Mesendoderm (in vitro differentiated cells): ENCODE measurements around the gene GLDC. TPM values are rescaled to one million over a fixed set of nuclear protein-coding genes. Genes with fewer than 3 reads are reported as not detected.

ENCODE experiments used
- DNase-seq: peaks from one replicate; pipeline ENCODE4 v3.0.0; 2013
- H2AK5ac ChIP-seq: 2 replicates; pipeline ENCODE4 v1.6.1; 2013; ENCODE audit warnings: low read length, inconsistent platforms
- H2BK120ac ChIP-seq: 2 replicates; pipeline ENCODE4 v1.6.1; 2013; ENCODE audit warnings: low read depth, mild to moderate bottlenecking, low read length, moderate library complexity, mixed read lengths
- H2BK15ac ChIP-seq: replicated peaks from 2 replicates; pipeline ENCODE4 v1.6.1; 2013; ENCODE audit warnings: low read depth, mild to moderate bottlenecking, moderate library complexity
- H2BK5ac ChIP-seq: 2 replicates; pipeline ENCODE4 v1.6.1; 2013; ENCODE audit warnings: low read length, inconsistent platforms
- H3K18ac ChIP-seq: 2 replicates; pipeline ENCODE4 v1.6.1; 2013; ENCODE audit warnings: mild to moderate bottlenecking, low read length, mixed read lengths
- H3K23ac ChIP-seq: one replicate; pipeline ENCODE4 v1.6.1; 2013; ENCODE audit warnings: low read length
- H3K27ac ChIP-seq: 2 replicates; pipeline ENCODE4 v1.5.1; 2013; ENCODE audit warnings: low read depth, mild to moderate bottlenecking, inconsistent platforms, low read length, moderate library complexity
- H3K27me3 ChIP-seq: 2 replicates; pipeline ENCODE4 v1.6.1; 2013; ENCODE audit warnings: low read length, control low read depth, mild to moderate bottlenecking, inconsistent platforms; ENCODE audit not compliant: insufficient read depth, poor library complexity
- H3K36me3 ChIP-seq: 2 replicates; pipeline ENCODE4 v1.6.1; 2013; ENCODE audit warnings: low read length, inconsistent platforms; ENCODE audit not compliant: control insufficient read depth, insufficient read depth
- H3K4ac ChIP-seq: one replicate; pipeline ENCODE4 v1.6.1; 2013; ENCODE audit warnings: low read depth, mild to moderate bottlenecking, low read length, moderate library complexity
- H3K4me1 ChIP-seq: 2 replicates; pipeline ENCODE4 v1.6.1; 2013; ENCODE audit warnings: low read depth, low read length, inconsistent platforms; ENCODE audit not compliant: control insufficient read depth
- H3K4me2 ChIP-seq: 2 replicates; pipeline ENCODE4 v1.6.1; 2013; ENCODE audit warnings: low read length
- H3K4me3 ChIP-seq: 2 replicates; pipeline ENCODE4 v1.5.1; 2013; ENCODE audit warnings: mild to moderate bottlenecking, low read length
- H3K56ac ChIP-seq: one replicate; pipeline ENCODE4 v1.6.1; 2013; ENCODE audit warnings: low read length
- H3K79me1 ChIP-seq: 2 replicates; pipeline ENCODE4 v1.6.1; 2013; ENCODE audit warnings: low read length, inconsistent platforms
- H3K79me2 ChIP-seq: 2 replicates; pipeline ENCODE4 v1.6.1; 2013; ENCODE audit warnings: mild to moderate bottlenecking, low read length; ENCODE audit not compliant: control insufficient read depth, insufficient read depth
- H3K9ac ChIP-seq: 2 replicates; pipeline ENCODE4 v1.6.1; 2013; ENCODE audit warnings: low read length, inconsistent platforms
- H4K5ac ChIP-seq: one replicate; pipeline ENCODE4 v1.6.1; 2013; ENCODE audit warnings: low read length
- H4K8ac ChIP-seq: one replicate; pipeline ENCODE4 v1.6.1; 2013; ENCODE audit warnings: low read depth, mild to moderate bottlenecking, control low read depth, low read length, moderate library complexity
- WGBS: extraction: QIAGEN DNeasy Blood & Tissue Kit; methylation state at CpG from one replicate; pipeline ENCODE4 v1.1.7; 2013; ENCODE audit warnings: low lambda C conversion rate, missing lambda C conversion rate; ENCODE audit not compliant: insufficient coverage; ENCODE audit errors: extremely low coverage; 5-methylcytosine and 5-hydroxymethylcytosine counted together
- small RNA-seq: library from polyadenylated mRNA; stranded (forward); fragments of <200 nt; extraction: miRNeasy Mini kit (QIAGEN cat#:217004); gene quantifications from one replicate; pipeline ENCODE3, GENCODE V24; 2013; ENCODE audit not compliant: insufficient read depth

The GLDC gene

DNA sequence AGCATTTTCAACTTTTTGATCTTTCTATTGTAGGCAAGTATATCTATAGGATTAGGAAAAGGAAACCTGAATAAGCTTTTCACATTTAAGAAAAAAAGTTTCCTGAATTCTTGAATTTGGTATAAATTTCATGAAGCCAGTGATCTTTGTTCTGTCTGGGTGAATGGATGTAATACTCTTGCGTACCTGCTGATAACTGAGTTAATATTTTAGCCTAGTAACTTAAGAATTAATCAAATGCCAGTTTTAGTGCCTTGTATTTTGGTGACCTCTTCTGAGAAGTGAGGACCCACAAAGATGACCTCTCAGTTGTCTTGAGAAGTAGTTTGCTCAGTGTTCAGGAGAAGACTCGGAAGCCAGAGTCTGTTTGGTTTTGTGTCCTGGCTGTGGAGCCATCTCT lies 154.7 kb downstream of the GLDC start:
- Histone ChIP-seq H3K4me3 (no peak overlapping the region), H3K56ac (no peak overlapping the region), H4K8ac (no peak overlapping the region), H2BK15ac (no peak overlapping the region), H3K27me3 (no peaks in the 10 kb centered on the region), H3K4me1 (no peaks in the 10 kb centered on the region), H4K5ac (no peak overlapping the region), H3K79me2 (peaks cover 4% of the 10 kb centered on the region), H2AK5ac (no peak overlapping the region), H3K27ac (no peak overlapping the region), H3K9ac (no peak overlapping the region), H2BK5ac (no peak overlapping the region), H3K36me3 (peaks cover 3% of the 10 kb centered on the region), H3K23ac (no peak overlapping the region), H3K18ac (no peak overlapping the region), H2BK120ac (no peak overlapping the region), H3K4ac (no peak overlapping the region), H3K4me2 (no peak overlapping the region), H3K79me1 (peaks cover 6% of the 10 kb centered on the region)
- DNase-seq, result no peak
- no CpG with 5 or more reads among the region's 2 CpGs for WGBS

DNA sequence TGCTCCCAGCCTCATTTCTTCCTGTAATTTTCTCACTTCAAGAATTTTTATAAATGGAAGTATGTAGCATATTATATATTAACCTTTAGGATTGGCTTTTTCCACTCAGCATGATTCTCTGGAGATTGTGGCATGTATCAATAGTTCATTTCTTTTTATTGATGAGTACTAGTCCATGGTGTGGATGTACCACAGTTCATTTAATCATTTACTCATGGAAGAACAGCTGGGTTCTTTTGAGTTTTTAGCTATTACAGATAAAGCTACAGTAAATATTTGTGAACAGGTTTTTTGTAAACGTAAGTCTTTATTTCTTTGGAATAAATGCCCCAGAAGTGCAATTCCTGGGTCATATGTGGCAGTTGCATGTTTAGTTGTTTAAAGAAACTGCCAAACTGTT lies 156.4 kb downstream of the GLDC start:
- no peak overlapping the region for H2BK15ac ChIP-seq
- peaks cover 4% of the 10 kb centered on the region for H3K79me2 ChIP-seq
- H4K8ac ChIP-seq, result no peak overlapping the region
- H3K4ac ChIP-seq, result no peak overlapping the region
- H3K4me2 ChIP-seq, result no peak overlapping the region
- H3K23ac ChIP-seq, result no peak overlapping the region
- peaks cover 6% of the 10 kb centered on the region for H3K79me1 ChIP-seq
- H3K9ac ChIP-seq, result no peak overlapping the region
- no peak overlapping the region for H4K5ac ChIP-seq
- H3K4me3 ChIP-seq, result no peak overlapping the region
- H3K18ac ChIP-seq, result no peak overlapping the region
- no peak overlapping the region for H2AK5ac ChIP-seq
- no peak overlapping the region for H3K27ac ChIP-seq
- peaks cover 3% of the 10 kb centered on the region for H3K36me3 ChIP-seq
- H3K56ac ChIP-seq, result no peak overlapping the region
- DNase-seq, result no peak
- no peaks in the 10 kb centered on the region for H3K4me1 ChIP-seq
- no peak overlapping the region for H2BK120ac ChIP-seq
- no peaks in the 10 kb centered on the region for H3K27me3 ChIP-seq
- WGBS, result no CpG with 5 or more reads among the region's 1 CpG
- no peak overlapping the region for H2BK5ac ChIP-seq

GRCh38 chr9:6488395-6488794 lies 157.1 kb downstream of the GLDC start:
- Histone ChIP-seq H3K4me2 (no peak overlapping the region), H2AK5ac (no peak overlapping the region), H3K4me3 (no peak overlapping the region), H3K79me2 (peaks cover 4% of the 10 kb centered on the region), H3K4ac (no peak overlapping the region), H3K4me1 (no peaks in the 10 kb centered on the region), H2BK120ac (no peak overlapping the region), H2BK15ac (no peak overlapping the region), H3K36me3 (peaks cover 3% of the 10 kb centered on the region), H3K18ac (no peak overlapping the region), H2BK5ac (no peak overlapping the region), H3K56ac (no peak overlapping the region), H3K79me1 (peaks cover 6% of the 10 kb centered on the region), H4K8ac (no peak overlapping the region), H3K27ac (no peak overlapping the region), H4K5ac (no peak overlapping the region), H3K9ac (no peak overlapping the region), H3K23ac (no peak overlapping the region), H3K27me3 (no peaks in the 10 kb centered on the region)
- peak; percentile 47 for DNase-seq
- WGBS, result no CpG with 5 or more reads among the region's 7 CpGs

DNA sequence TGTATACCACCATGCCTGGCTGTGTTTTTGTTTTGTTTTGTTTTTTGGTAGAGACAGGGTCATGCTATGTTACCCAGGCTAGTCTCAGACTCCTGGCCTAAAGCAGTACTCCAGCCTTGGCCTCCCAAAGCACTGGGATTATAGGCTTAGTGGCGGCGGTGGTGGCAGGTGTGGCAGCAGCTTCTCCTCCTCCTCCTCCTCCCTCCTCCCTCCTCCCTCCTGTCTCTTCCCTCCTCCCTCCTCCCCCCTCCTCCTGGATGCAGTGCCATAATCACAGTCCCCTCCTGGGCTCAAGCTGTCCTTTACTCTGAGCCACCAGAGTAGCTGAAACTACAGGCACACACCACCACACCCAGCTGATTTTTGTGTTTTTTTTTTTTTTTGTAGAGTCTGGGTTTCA lies 161.3 kb downstream of the GLDC start:
- Histone ChIP-seq H2BK15ac (no peak overlapping the region), H2BK5ac (no peak overlapping the region), H3K79me2 (no peaks in the 10 kb centered on the region), H3K18ac (no peak overlapping the region), H4K5ac (no peak overlapping the region), H3K27ac (no peak overlapping the region), H2BK120ac (no peak overlapping the region), H3K4me2 (no peak overlapping the region), H3K36me3 (peaks cover 2% of the 10 kb centered on the region), H4K8ac (no peak overlapping the region), H3K9ac (no peak overlapping the region), H3K23ac (no peak overlapping the region), H3K4me3 (no peak overlapping the region), H3K79me1 (no peaks in the 10 kb centered on the region), H3K4me1 (no peaks in the 10 kb centered on the region), H3K27me3 (no peaks in the 10 kb centered on the region), H3K56ac (no peak overlapping the region), H3K4ac (no peak overlapping the region), H2AK5ac (no peak overlapping the region)
- DNase-seq, result no peak
- WGBS, result no CpG with 5 or more reads among the region's 2 CpGs

Small RNA genes within 50 kb of the gene (small RNA-seq; reads per million reads assigned to genes)
- gene RN7SL123P, result not detected
- gene RN7SL25P, result not detected
